Neural cell (in vitro differentiated cells): ENCODE results near the gene PCLO.

Experiments
- CTCF ChIP-seq: fragments of 450-650 bp; IDR thresholded peaks from 2 replicates; pipeline ENCODE4 v1.5.1; 2014; ENCODE audit warnings: antibody characterized with exemption, mild to moderate bottlenecking, moderate library complexity; ENCODE audit not compliant: poor library complexity, severe bottlenecking
- EP300 ChIP-seq: fragments of 450-650 bp; conservative IDR thresholded peaks from 2 replicates; pipeline ENCODE4 v1.6.1; 2014; ENCODE audit warnings: antibody characterized with exemption, mild to moderate bottlenecking, moderate library complexity; ENCODE audit not compliant: poor library complexity, severe bottlenecking
- EZH2 ChIP-seq: fragments of 200-600, 300-800 bp; shearing (Covaris generic), sonication (generic); IDR thresholded peaks from 2 replicates; pipeline ENCODE4 v1.6.1; 2014; ENCODE audit warnings: antibody characterized with exemption, low read length, borderline replicate concordance, mild to moderate bottlenecking; ENCODE audit not compliant: insufficient read depth, poor library complexity, severe bottlenecking
- MXI1 ChIP-seq: fragments of 450-650 bp; conservative IDR thresholded peaks from 2 replicates; pipeline ENCODE4 v1.6.1; 2014; ENCODE audit warnings: antibody characterized with exemption, mild to moderate bottlenecking; ENCODE audit not compliant: poor library complexity, severe bottlenecking
- POLR2AphosphoS5 ChIP-seq: IDR thresholded peaks from 2 replicates; pipeline ENCODE4 v1.6.1; 2012
- RAD21 ChIP-seq: fragments of 450-650 bp; conservative IDR thresholded peaks from 2 replicates; pipeline ENCODE4 v1.6.1; 2014; ENCODE audit warnings: antibody characterized with exemption, mild to moderate bottlenecking, moderate library complexity
- SMC3 ChIP-seq: fragments of 450-650 bp; conservative IDR thresholded peaks from 2 replicates; pipeline ENCODE4 v1.6.1; 2014; ENCODE audit warnings: antibody characterized with exemption, mild to moderate bottlenecking, moderate library complexity; ENCODE audit not compliant: poor library complexity
- TAF1 ChIP-seq: IDR thresholded peaks from 2 replicates; pipeline ENCODE4 v1.6.1; 2012; ENCODE audit warnings: low read depth

GRCh38 chr7:82904871-82905270, 257.8 kb downstream of the PCLO start:
- no peak for TF ChIP-seq CTCF
- no peak for TF ChIP-seq POLR2AphosphoS5
- no peak for TF ChIP-seq EZH2
- TF ChIP-seq RAD21, result no peak
- TF ChIP-seq EP300, result no peak
- no peak for TF ChIP-seq SMC3
- TF ChIP-seq MXI1, result no peak
- TF ChIP-seq TAF1, result no peak
